PFSK-1 (cell line): ENCODE results near the gene ELOVL2.

Experiments used
- POLR2AphosphoS5 ChIP-seq: IDR thresholded peaks from 2 replicates; pipeline ENCODE4 v1.6.1; 2012; ENCODE audit warnings: low read depth, mild to moderate bottlenecking, control low read depth, low read length, moderate library complexity
- TAF1 ChIP-seq: IDR thresholded peaks from 2 replicates; pipeline ENCODE4 v1.6.1; 2012; ENCODE audit warnings: low read length, control low read depth, borderline replicate concordance; ENCODE audit not compliant: insufficient read depth

GRCh38 chr6:11093376-11093625 is 49.2 kb upstream of the ELOVL2 start:
- TF ChIP-seq TAF1 (no peak), POLR2AphosphoS5 (peak; percentile 89)
